NCI-H510A treated with DMSO at 0.1 percent for 48 hours (cell line): ENCODE results near the gene FOSL1.
A peak's percentile ranks its signal among the peaks of the same experiment; 100 is the strongest.

Experiments used
- DNase-seq: peaks from one replicate; lab custom pipeline; 2025; lab: John Stamatoyannopoulos, UW

FOSL1 gene

GRCh38 chr11:65919573-65920371, 19.6 kb upstream of the FOSL1 start:
- DNase-seq = peak; percentile 29

DNA sequence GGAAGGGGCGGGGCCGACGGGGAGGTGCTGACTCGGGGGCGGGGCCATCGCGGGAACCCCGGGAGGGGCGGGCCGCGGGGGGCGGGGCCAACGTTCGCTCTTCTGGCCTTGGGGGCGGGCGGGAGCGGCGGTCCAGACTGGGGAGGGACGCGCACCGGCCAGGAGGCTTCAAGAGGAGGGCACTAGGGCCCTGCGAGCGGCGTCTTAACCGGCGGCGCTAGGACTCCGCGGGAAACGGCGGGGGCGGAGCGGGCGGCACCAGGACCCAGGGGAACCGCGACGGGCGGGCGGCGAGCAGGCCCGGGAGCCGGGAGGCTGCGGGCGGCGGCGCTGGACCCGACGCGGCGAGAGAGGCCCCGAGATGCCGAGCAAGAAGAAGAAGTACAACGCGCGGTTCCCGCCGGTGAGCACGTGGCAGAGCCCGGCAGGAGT, 19.0 kb upstream of the FOSL1 start, which contains the start of gene DRAP1:
DRAP1 (plus strand) TSS at position 286 of the 432 bp plus-strand sequence; CDS start at position 362, 76 bp downstream.
- DNase-seq = peak; percentile 95

DNA sequence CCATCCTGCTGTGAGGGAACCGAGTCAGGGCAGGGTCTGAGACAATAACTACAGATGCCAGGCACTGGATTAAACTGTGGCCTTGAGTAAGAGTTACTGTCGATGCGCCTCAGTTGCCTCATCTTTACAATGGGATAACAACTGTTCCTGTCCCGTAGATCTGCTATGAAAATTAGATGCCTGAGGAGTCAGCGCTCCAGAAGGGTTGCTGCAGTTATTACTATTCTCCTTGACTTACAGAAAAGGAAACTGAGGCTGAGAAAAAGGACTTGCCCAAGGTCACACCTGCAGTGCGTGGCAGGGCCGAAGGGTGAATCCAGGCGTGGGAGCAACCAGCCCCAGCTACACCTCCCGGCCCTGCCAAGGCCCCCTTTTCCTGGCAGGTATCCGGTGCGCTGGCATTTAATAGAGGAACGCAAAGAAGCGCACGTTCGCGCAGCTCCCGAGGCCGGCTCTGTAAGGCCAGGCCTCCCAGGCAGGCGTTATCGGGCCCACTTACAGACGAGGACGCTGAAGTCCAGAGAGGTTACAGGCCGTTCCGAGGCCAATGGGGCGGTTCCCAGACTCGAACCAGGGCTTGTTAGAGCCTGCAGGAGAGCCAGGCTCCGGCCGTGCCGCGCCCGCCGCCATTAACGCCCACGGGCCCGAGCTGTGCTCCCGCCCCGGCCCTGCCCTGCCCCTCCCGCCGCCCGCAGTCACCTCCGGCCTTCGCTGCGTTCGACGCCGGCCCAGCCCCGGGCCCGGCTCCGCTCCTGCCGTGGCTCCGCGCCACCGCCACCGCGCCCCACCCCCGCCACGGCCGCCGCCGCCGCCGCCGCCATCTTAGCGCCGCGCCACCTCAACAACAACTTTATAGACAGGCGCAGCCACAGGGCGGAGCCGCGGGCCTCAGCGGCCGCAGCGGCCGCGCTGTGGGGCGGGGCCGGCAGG, 18.3 kb upstream of the FOSL1 start, which contains the start of gene C11orf68:
C11orf68 (minus strand) TSS at position 852 of the 930 bp plus-strand sequence; CDS start at position 821, 31 bp downstream.
- DNase-seq = peak; percentile 42

DNA sequence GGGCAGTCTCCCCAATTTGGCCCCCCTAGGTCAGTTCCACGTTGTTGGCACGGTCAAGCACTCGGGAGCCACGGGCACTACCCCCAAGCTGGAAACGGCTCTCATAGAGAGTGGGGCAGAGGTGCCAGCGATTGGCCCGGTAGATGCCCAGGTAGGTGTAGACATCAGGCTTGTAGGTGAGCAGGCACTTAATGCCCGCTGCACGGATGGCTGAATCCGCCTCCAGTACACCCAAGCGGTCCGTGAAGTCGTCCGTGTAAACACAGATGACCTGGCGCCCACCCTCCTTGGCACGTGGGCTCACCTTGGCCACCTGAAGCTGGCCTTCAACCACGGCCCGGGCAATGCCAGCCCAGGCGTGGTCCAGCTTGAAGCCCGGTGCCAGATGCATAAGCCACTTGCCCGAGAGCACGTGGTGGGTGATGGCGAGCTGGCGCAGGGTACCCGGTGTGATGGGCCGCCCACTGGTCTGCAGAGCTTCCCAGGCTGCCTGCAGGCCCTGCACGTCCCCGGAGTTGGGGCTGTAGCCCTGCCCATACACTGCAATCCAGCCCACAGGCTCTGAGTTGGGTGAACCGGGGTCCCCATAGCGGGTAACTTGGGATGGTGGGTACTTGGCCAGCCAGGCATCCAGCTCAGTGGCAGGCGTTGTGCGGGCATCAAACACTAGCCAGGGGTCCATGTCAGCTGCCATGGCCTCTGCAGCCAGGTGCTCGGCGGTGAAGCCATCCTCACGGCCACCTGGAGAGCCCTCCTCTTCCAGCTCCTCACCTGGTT, 17.4 kb upstream of the FOSL1 start:
- DNase-seq = no peak

- no peak for DNase-seq
These were observed 16.9 kb upstream of the FOSL1 start for GRCh38 chr11:65917077-65917433.

- no peak for DNase-seq
These were observed 16.2 kb upstream of the FOSL1 start for GRCh38 chr11:65916391-65916790.

DNA sequence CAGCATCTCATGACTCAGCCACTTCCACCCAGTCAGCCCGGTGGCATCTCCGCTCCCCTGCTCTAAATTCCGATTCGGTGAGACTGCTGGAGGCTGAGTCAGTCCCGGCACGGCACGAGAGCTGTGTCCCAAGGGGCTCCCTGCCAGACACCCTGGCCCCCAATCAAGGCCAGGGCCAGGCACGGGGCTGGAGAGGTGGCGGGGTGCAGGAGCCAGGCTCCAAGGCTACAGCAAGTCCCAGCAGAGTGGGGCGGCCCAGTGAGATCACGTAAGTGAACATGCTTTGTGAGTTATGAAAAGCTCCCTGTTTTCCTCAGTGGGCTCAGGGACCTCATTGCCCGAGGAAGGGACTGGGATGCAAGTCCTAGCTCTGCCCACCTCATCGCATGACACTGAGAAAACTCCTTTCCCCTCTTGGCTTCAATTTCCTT, 15.6 kb upstream of the FOSL1 start:
- no peak for DNase-seq

DNA sequence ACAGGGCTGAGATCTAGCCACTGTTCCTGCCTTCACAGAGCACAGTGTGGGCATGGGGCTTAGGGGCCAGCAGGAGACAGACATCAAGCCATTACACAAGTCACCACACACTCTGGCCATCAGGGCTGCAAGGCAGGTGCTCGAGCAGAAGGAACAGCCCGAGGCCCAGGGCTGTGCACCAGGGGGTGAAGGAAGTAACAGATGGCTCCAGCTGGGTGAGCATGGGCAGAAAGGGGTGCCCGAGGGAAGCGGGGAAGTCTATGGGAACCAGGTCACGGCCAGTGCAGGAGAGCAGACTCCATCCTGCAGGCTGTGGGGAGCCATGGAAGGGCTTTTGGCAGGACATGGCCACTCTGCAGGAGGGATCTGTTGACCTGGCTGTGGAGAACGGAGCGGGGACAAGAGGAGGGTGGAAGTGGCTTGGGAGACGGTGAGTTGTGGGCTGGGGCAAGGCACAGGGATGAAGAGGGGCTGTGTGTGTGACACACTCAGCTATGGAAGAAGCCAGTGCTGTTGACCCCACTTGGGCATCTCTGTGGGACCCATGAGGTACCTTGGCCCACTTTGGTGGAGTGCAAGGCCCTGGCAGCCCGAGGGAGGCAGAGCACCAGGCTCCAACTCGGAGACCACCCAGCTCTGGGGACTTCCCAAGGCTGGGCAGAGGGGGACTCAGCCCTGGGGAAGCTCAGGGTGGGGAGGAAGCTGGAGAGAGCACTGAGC, 15.1 kb upstream of the FOSL1 start:
- no peak for DNase-seq

GRCh38 chr11:65912845-65913244, 12.7 kb upstream of the FOSL1 start:
- DNase-seq = no peak

DNA sequence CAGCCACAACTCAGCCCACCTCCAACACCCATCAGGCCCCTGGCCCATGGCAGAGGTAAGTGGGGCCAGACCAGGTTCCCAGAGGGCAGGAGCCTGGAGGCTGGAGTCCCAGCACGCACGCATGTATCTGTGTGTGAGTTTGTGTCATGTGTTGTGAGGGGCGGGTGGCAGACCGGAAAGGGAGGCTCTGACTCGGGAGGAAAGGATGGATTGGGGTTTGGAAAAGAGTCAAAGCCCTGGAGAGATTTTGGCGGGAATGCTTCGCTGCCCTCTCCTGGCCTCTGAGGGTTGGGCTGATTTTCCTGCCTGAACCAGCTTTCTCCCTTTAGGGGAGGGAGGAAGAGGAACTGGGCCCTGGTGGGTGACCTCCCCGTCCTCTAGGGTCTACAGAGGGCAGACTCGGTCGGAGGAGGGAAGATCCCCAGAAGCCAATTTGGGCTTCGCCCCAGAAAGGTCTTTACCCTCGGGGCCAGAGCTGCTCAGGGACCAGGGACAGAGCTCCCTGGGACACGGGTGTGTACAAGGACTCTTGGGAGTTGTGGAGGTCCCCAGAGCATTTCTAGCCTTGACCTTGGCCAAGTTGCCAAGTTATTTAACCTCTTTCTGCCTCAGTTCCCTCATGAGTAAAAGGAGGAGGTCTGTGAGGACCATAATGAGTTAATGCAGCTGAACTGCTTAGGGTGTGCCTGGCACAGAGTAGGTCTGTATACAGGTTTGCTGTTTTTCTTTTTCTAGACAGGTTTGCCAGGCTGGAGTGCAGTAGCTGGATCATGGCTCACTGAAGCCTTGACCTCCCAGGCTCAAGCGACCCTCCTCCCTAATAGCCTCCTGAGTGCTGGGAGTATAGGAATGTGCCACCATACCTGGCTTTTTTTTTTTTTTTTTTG, 11.7 kb upstream of the FOSL1 start:
- peak; percentile 48 for DNase-seq

- no peak for DNase-seq
These were observed 7.7 kb upstream of the FOSL1 start for GRCh38 chr11:65907878-65908277.

DNA sequence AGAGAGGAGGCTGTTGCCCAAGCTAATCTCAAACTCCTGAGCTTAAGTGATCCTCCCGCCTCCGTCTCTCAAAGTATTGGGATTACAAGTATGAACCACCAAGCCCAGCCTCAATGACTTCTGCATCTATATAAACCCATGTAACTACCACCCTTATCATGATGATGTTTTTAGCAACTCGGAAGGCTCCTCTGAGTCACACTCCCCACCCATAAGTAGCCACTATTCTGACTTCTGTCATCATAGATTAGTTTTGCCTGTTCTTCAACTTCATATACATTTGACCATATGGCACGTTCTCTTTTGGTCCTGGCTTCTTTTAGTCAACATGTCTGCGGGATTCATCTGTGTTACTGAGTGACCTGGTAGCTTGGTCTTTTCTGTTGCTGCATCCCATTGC, 6.4 kb upstream of the FOSL1 start:
- DNase-seq = no peak

DNA sequence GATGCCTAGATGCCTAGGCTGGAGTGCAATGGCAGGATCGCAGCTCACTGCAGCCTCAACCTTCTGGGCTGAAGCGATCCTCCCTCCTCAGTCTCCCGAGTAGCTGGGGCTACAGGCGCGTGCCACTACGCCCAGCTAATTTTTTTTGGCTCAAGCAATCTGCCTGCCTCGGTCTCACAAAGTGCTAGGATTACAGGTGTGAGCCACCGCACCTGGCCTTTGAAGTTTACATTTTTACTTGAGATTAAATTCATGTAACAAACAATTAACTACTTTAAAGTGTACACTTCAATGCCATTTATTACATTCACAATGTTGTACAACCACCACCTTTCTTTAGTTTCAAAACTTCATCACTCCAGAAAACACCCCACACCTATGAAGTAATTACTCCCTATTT, 3.5 kb upstream of the FOSL1 start:
- DNase-seq = no peak

DNA sequence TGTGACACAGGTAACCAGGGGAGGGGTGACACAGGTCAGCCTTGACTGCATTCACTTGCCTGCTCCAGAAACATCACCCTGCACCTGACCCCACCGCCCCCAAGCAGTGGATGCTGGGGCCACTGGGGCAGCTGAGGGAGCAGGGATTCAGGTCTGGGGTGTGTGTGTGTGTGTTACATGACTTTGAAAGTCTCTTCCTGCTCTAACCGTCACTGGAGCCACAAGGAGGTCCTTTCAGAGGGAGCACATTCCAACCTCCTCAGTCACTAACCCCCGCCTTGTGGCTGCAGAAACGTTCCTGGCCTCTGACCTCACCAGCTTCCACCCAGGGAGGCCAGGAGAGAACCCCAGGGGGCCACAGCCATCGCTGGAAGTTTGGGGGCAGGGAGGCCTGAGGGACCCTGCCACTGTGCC, 2.9 kb upstream of the FOSL1 start:
- no peak for DNase-seq

- no peak for DNase-seq
These were observed 652 bp upstream of the FOSL1 start for GRCh38 chr11:65900899-65901180.

DNA sequence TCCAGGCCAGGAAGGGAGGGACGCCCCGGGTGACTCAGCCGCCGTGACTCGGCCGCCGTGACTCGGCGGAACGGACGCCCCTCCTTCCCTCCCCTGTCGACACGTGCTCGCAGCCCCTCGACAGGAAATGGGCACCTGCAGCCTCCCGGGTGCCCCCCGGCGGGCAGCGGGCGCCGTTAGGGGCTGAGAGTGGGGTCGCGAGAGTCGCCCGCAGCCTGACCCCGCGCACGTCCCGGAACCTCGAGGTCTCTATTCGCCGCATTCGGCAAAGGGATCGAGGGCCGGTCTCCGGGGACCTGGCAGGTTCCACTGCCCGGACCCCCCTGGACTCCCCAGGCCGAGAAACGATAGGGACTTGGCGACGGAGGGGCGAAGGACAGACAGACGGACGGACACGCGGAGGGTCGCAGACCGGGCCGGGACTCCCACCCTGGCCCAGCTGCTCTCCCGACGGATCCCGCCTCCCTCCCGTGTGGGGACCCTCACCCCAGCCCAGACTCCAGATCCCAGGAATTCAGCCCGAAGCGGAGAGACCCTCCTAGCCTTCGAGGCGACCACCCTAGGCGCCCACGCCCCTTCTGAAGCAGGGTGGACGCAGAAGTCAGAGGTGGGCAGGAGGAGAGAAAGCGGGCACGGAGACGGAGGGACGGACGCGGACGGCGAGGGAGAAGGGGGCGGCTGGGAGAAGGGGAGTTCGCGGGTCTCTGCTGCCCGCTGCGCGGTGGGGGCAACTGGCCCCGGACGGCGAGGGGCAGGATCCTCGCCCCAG, 648 bp downstream of the FOSL1 start:
- no peak for DNase-seq

DNA sequence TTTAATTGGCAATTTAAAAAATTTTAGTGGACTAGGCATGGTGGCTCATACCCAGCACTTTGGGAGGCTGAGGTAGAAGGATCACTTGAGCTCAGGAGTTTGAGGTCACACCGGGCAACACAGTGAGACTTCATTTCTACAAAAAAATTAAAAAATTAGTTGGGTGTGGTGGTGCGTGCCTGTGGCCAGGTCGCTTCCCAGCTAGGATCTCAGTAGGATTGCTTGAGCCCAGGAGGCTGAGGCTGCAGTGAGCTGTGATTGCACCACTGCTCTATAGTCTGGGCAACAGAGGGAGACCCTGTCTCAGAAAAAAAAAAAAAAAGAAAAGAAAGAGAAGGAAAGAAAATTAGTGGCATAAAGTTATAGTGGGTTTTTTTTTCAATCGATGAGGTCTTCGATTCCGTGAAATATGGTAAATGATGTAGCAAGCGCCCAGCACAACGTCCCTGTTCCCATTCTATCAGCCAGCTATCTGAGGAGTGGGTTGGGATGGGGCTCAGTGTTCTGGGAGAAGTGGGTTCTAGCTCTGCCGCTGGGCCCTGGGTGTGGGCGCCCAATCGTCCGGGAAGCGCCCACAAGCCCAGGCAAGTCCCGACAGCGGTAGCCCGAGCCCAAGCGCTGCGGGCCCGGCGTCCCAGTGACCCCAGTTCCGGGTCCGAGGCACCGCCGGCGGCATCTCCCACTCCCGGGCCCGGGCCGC, 1.4 kb downstream of the FOSL1 start:
- no peak for DNase-seq

GRCh38 chr11:65897020-65897471, 3.1 kb downstream of the FOSL1 start:
- no peak for DNase-seq
